HL-60 (cell line): Measurements from ENCODE around the gene TAT.

Experiments used
- CTCF ChIP-seq: IDR thresholded peaks from one replicate; pipeline ENCODE4 v1.5.1; 2011; ENCODE audit warnings: low read length, control low read depth, inconsistent platforms; ENCODE audit not compliant: insufficient read depth
- SPI1 ChIP-seq: IDR thresholded peaks from 2 replicates; pipeline ENCODE4 v1.6.1; 2012; ENCODE audit warnings: low read depth, mild to moderate bottlenecking, borderline replicate concordance

- TF ChIP-seq CTCF (no peak), SPI1 (no peak)
Observed at GRCh38 chr16:71576971-71577370, at the start of gene TAT.
